ENCODE measurements around the gene RPS19BP1.

GRCh38 chr22:39488563-39489083, 43.9 kb downstream of the RPS19BP1 start:
- TF ChIP-seq EZH2 (IDR thresholded peaks at IDR 0.05) (no peak), POLR2AphosphoS5 (IDR thresholded peaks at IDR 0.05; ENCODE audit: borderline replicate concordance, low read depth, low read length) (no peak)
